Erythroblast (primary cell): ENCODE data around the gene ZNF254.

Source experiments
- GATA1 ChIP-seq: IDR thresholded peaks from 2 replicates; pipeline ENCODE4 v1.6.1; 2011; ENCODE audit warnings: low read depth, mild to moderate bottlenecking, control low read depth, low read length, moderate library complexity
- POLR2A ChIP-seq: IDR thresholded peaks from 2 replicates; pipeline ENCODE4 v1.6.1; 2011; ENCODE audit warnings: mild to moderate bottlenecking, low read length

GRCh38 chr19:24053601-24054000, 33.4 kb upstream of the ZNF254 start:
- TF ChIP-seq POLR2A (no peak), GATA1 (no peak)
